Measurements from ENCODE around the gene CARD16.

The CARD16 gene

DNA sequence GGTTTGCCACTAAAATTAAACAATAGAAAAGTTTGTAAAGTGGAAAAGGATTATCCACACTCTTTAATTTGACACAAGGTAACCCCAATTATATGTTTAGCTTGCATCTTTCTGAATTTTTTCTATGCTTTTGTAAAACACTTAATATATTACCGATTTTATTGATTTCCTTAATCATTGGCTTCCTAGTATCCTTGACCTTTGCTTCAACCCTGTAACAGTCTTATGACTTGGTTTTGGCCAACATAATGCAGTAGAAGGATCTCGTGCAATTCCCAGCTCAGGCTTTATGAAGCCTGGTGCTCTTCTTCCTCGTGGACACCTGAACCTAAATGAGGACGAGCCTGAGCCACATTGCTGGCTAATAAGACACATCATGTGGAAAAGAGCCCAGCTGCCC, 53.1 kb downstream of the CARD16 start:
- TF ChIP-seq, protein P1, sequence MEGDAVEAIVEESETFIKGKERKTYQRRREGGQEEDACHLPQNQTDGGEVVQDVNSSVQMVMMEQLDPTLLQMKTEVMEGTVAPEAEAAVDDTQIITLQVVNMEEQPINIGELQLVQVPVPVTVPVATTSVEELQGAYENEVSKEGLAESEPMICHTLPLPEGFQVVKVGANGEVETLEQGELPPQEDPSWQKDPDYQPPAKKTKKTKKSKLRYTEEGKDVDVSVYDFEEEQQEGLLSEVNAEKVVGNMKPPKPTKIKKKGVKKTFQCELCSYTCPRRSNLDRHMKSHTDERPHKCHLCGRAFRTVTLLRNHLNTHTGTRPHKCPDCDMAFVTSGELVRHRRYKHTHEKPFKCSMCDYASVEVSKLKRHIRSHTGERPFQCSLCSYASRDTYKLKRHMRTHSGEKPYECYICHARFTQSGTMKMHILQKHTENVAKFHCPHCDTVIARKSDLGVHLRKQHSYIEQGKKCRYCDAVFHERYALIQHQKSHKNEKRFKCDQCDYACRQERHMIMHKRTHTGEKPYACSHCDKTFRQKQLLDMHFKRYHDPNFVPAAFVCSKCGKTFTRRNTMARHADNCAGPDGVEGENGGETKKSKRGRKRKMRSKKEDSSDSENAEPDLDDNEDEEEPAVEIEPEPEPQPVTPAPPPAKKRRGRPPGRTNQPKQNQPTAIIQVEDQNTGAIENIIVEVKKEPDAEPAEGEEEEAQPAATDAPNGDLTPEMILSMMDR (IDR thresholded peaks at IDR 0.05; ENCODE audit: control insufficient read depth, extremely low read depth, insufficient read depth), result no peak

More for the DNA sequence above, 53.1 kb downstream of the CARD16 start:
- H3K4me3 ChIP-seq (ENCODE audit: low read depth, low read length), result no peak overlapping the region
- DNase-seq (ENCODE audit: low read depth), result no peak
